ENCODE results near the gene ASB8. TPM values are rescaled to one million over a fixed set of nuclear protein-coding genes. Genes with fewer than 3 reads are reported as not detected.

ASB8 gene
- 14.0 and 15.6 TPM in 2 replicates for total RNA-seq

- peak; percentile 96 to 99 for DNase-seq (ENCODE audit: low read depth in 2 of 2)
Observed at GRCh38 chr12:48157018-48157888, at the start of gene ASB8. ASB8 (minus strand) TSS chr12:48157515; CDS start chr12:48153496, 4,019 bp downstream.

- DNase-seq (ENCODE audit: low read depth in 2 of 2) = no peak
Observed at GRCh38 chr12:48203192-48203591, 45.9 kb upstream of the ASB8 start, which contains the start of gene OR10AD1. OR10AD1 (minus strand) TSS chr12:48203292; CDS start chr12:48203292, 0 bp downstream.

- no peak for DNase-seq (ENCODE audit: low read depth in 2 of 2)
Observed at GRCh38 chr12:48202766-48203165, 45.5 kb upstream of the ASB8 start.

- DNase-seq (ENCODE audit: low read depth in 2 of 2) = no peak
Observed at GRCh38 chr12:48201516-48201915, 44.2 kb upstream of the ASB8 start.

- DNase-seq (ENCODE audit: low read depth in 2 of 2) = no peak
Observed at GRCh38 chr12:48201091-48201490, 43.8 kb upstream of the ASB8 start.

- DNase-seq (ENCODE audit: low read depth in 2 of 2) = no peak
Observed at GRCh38 chr12:48199774-48200221, 42.5 kb upstream of the ASB8 start.

- no peak for DNase-seq (ENCODE audit: low read depth in 2 of 2)
Observed at GRCh38 chr12:48198985-48199384, 41.7 kb upstream of the ASB8 start.

- DNase-seq (ENCODE audit: low read depth in 2 of 2) = peak in 1 of 2 donors; percentile 20
Observed at GRCh38 chr12:48198672-48198971, 41.3 kb upstream of the ASB8 start.

GRCh38 chr12:48197971-48198671, 40.8 kb upstream of the ASB8 start:
- DNase-seq (ENCODE audit: low read depth in 2 of 2) = peak; percentile 57 to 91

GRCh38 chr12:48197549-48197970, 40.2 kb upstream of the ASB8 start:
- peak in 1 of 2 donors; percentile 29 for DNase-seq (ENCODE audit: low read depth in 2 of 2)

- no peak for DNase-seq (ENCODE audit: low read depth in 2 of 2)
Observed at GRCh38 chr12:48194799-48195201, 37.5 kb upstream of the ASB8 start.

- DNase-seq (ENCODE audit: low read depth in 2 of 2) = no peak
Observed at GRCh38 chr12:48193623-48194022, 36.3 kb upstream of the ASB8 start.

GRCh38 chr12:48192861-48193260, 35.5 kb upstream of the ASB8 start:
- no peak for DNase-seq (ENCODE audit: low read depth in 2 of 2)

GRCh38 chr12:48191096-48191495, 33.8 kb upstream of the ASB8 start:
- no peak for DNase-seq (ENCODE audit: low read depth in 2 of 2)

GRCh38 chr12:48189331-48190125, 32.2 kb upstream of the ASB8 start:
- DNase-seq (ENCODE audit: low read depth in 2 of 2) = peak; percentile 34 to 65

- no peak for DNase-seq (ENCODE audit: low read depth in 2 of 2)
Observed at GRCh38 chr12:48187916-48188695, 30.8 kb upstream of the ASB8 start.

GRCh38 chr12:48185181-48185919, 28.0 kb upstream of the ASB8 start:
- no peak for DNase-seq (ENCODE audit: low read depth in 2 of 2)

- DNase-seq (ENCODE audit: low read depth in 2 of 2) = no peak
Observed at GRCh38 chr12:48184549-48184922, 27.2 kb upstream of the ASB8 start.

- no peak for DNase-seq (ENCODE audit: low read depth in 2 of 2)
Observed at GRCh38 chr12:48183876-48184548, 26.7 kb upstream of the ASB8 start.
